ENCODE measurements around the gene SCGB1C1. TPM values are rescaled to one million over a fixed set of nuclear protein-coding genes. Genes with fewer than 3 reads are reported as not detected.

SCGB1C1 gene
- total and polyA plus RNA-seq, 9 of the 15 experiments (the other 6 are each of a cell fraction or from before 2014, with no cell fraction given) = not detected

DNA sequence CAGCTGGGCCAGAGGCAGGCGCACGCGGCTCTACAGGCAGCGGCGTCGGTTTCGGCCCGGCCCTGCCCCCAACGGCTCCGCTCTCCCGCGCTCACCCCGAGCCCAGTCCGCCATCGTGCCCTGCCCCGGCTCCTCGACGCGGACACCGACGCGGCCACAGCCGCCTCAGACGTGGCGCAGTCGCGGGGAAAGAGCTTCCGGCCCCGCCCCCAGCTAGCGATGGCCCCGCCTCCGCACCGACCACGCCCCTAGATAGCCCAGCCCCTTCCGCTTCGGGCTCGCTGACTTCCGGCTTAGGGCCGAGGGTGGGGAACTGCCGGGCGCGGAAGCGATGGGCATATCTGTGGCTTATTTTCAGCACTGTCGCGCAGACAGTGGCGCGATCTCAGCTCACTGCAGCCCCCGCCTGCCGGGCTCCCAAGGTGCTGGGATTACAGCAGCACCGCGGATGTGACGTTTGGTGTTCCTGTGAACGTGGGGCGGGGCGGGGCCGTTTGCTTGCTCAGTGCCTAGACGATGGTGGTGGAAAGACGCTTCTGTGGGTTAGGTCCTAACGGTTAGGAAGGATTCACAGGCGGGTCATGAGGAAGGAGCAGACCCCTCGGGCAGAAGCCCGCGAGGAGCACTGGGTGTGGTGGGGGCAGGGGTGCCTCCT, 14.5 kb downstream of the SCGB1C1 start, which contains the start of the genes BET1L and RIC8A (continued):
- TF ChIP-seq, protein P1, sequence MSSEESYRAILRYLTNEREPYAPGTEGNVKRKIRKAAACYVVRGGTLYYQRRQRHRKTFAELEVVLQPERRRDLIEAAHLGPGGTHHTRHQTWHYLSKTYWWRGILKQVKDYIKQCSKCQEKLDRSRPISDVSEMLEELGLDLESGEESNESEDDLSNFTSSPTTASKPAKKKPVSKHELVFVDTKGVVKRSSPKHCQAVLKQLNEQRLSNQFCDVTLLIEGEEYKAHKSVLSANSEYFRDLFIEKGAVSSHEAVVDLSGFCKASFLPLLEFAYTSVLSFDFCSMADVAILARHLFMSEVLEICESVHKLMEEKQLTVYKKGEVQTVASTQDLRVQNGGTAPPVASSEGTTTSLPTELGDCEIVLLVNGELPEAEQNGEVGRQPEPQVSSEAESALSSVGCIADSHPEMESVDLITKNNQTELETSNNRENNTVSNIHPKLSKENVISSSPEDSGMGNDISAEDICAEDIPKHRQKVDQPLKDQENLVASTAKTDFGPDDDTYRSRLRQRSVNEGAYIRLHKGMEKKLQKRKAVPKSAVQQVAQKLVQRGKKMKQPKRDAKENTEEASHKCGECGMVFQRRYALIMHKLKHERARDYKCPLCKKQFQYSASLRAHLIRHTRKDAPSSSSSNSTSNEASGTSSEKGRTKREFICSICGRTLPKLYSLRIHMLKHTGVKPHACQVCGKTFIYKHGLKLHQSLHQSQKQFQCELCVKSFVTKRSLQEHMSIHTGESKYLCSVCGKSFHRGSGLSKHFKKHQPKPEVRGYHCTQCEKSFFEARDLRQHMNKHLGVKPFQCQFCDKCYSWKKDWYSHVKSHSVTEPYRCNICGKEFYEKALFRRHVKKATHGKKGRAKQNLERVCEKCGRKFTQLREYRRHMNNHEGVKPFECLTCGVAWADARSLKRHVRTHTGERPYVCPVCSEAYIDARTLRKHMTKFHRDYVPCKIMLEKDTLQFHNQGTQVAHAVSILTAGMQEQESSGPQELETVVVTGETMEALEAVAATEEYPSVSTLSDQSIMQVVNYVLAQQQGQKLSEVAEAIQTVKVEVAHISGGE (CRISPR knock-in tag; IDR thresholded peaks at IDR 0.05) = peak in 2 of 3 experiments; percentile 89 to 98; a peak in 5 of 6 replicates
- TF ChIP-seq CHD4 (IDR thresholded peaks at IDR 0.05; ENCODE audit: insufficient read depth, insufficient replicate concordance, low read depth, low read length, poor library complexity, severe bottlenecking) = no peak
- no peak for TF ChIP-seq ZNF79 (CRISPR knock-in tag; IDR thresholded peaks at IDR 0.05; ENCODE audit: low read depth)
- TF ChIP-seq RBM34 (IDR thresholded peaks at IDR 0.05; ENCODE audit: borderline replicate concordance, insufficient read depth, low read length) = no peak; the same call in 1 of the 2 replicates
- peak; percentile 26; the same call in 1 of the 2 replicates for TF ChIP-seq ZBTB7A (IDR thresholded peaks at IDR 0.05; ENCODE audit: borderline replicate concordance, control insufficient read depth, low read depth, low read length)
- TF ChIP-seq, protein P2, sequence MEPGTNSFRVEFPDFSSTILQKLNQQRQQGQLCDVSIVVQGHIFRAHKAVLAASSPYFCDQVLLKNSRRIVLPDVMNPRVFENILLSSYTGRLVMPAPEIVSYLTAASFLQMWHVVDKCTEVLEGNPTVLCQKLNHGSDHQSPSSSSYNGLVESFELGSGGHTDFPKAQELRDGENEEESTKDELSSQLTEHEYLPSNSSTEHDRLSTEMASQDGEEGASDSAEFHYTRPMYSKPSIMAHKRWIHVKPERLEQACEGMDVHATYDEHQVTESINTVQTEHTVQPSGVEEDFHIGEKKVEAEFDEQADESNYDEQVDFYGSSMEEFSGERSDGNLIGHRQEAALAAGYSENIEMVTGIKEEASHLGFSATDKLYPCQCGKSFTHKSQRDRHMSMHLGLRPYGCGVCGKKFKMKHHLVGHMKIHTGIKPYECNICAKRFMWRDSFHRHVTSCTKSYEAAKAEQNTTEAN (CRISPR knock-in tag; IDR thresholded peaks at IDR 0.05) = 0 out of 2 replicates have a peak, but pooled peaks have one; percentile 59
- TF ChIP-seq TBP (optimal IDR thresholded peaks at IDR 0.05; ENCODE audit: low read depth, low read length) = peak; percentile 80
- peak; percentile 21 for TF ChIP-seq RBBP5 (IDR thresholded peaks at IDR 0.05; ENCODE audit: borderline replicate concordance, insufficient read depth, low read length, poor library complexity, severe bottlenecking)
- peak; percentile 56 for TF ChIP-seq MTA3 (IDR thresholded peaks at IDR 0.05; ENCODE audit: borderline replicate concordance)
- TF ChIP-seq CREM (IDR thresholded peaks at IDR 0.05; ENCODE audit: low read depth) = peak; percentile 96
- TF ChIP-seq ETS2 (tag; IDR thresholded peaks at IDR 0.05; ENCODE audit: borderline replicate concordance, poor library complexity, severe bottlenecking) = no peak
- no peak for TF ChIP-seq ZNF444 (CRISPR knock-in tag; IDR thresholded peaks at IDR 0.05)
- peak; percentile 72 for TF ChIP-seq HCFC1 (IDR thresholded peaks at IDR 0.05; ENCODE audit: low read depth, low read length)
- peak in 1 of 2 experiments; percentile 75; a peak in 2 of 4 replicates for TF ChIP-seq TRIM24 (IDR thresholded peaks at IDR 0.05)
- TF ChIP-seq, protein P3, sequence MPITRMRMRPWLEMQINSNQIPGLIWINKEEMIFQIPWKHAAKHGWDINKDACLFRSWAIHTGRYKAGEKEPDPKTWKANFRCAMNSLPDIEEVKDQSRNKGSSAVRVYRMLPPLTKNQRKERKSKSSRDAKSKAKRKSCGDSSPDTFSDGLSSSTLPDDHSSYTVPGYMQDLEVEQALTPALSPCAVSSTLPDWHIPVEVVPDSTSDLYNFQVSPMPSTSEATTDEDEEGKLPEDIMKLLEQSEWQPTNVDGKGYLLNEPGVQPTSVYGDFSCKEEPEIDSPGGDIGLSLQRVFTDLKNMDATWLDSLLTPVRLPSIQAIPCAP (CRISPR knock-in tag; IDR thresholded peaks at IDR 0.05; ENCODE audit: borderline replicate concordance) = no peak
- TF ChIP-seq, protein P4, sequence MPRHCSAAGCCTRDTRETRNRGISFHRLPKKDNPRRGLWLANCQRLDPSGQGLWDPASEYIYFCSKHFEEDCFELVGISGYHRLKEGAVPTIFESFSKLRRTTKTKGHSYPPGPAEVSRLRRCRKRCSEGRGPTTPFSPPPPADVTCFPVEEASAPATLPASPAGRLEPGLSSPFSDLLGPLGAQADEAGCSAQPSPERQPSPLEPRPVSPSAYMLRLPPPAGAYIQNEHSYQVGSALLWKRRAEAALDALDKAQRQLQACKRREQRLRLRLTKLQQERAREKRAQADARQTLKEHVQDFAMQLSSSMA (CRISPR knock-in tag; IDR thresholded peaks at IDR 0.05) = no peak
- peak; percentile 25; the same call in 1 of the 2 replicates for TF ChIP-seq MYNN (IDR thresholded peaks at IDR 0.05)
- TF ChIP-seq MYNN (CRISPR knock-in tag; IDR thresholded peaks at IDR 0.05) = no peak
- TF ChIP-seq ZZZ3 (IDR thresholded peaks at IDR 0.05) = no peak
- TF ChIP-seq SRSF9 (IDR thresholded peaks at IDR 0.05; ENCODE audit: borderline replicate concordance, low read depth, low read length) = no peak
- no peak; the same call in 1 of the 2 replicates for TF ChIP-seq MXI1 (IDR thresholded peaks at IDR 0.05; ENCODE audit: low read depth, low read length)

All from K562 (cell line).